Cardiac muscle cell (in vitro differentiated cells and primary cell): Measurements from ENCODE around the gene TRIO. TPM values are rescaled to one million over a fixed set of nuclear protein-coding genes. Genes with fewer than 3 reads are reported as not detected.

Experiments used
- DNase-seq, 2 donors: peaks; one replicate each; pipeline versions ENCODE4 v3.0.0 to v3.0.0-alpha.2; 2010 to 2017; ENCODE audit warnings: low read depth in 1 of 2, low spot score in 1 of 2
- H3K27ac ChIP-seq: fragments of 200-600 bp; sonication (generic); 2 replicates; pipeline ENCODE4 v1.5.1; 2016
- H3K27me3 ChIP-seq: fragments of 200-600 bp; sonication (generic); 2 replicates; pipeline ENCODE4 v1.6.0; 2016; ENCODE audit warnings: control low read depth
- H3K36me3 ChIP-seq: fragments of 200-600 bp; sonication (generic); 2 replicates; pipeline ENCODE4 v1.5.1; 2016; ENCODE audit warnings: control low read depth
- H3K4me1 ChIP-seq: fragments of 200-600 bp; sonication (generic); 2 replicates; pipeline ENCODE4 v1.8.1; 2017; ENCODE audit warnings: low read depth, mild to moderate bottlenecking, mixed run types
- H3K4me3 ChIP-seq: fragments of 200-600 bp; sonication (generic); 2 replicates; pipeline ENCODE4 v1.5.1; 2016; ENCODE audit warnings: mild to moderate bottlenecking
- H3K9me3 ChIP-seq: fragments of 200-600 bp; sonication (generic); 2 replicates; pipeline ENCODE4 v1.5.1; 2017; ENCODE audit warnings: low read depth, mild to moderate bottlenecking, control low read depth
- CTCF ChIP-seq: IDR thresholded peaks from 2 replicates; pipeline ENCODE4 v1.5.1; 2012; ENCODE audit warnings: low read depth, mild to moderate bottlenecking, low read length
- polyA plus RNA-seq: library from polyadenylated mRNA; unstranded; fragments of >200 nt; fragmentation: Nextera tagmentation; extraction: Ambion mirVana; gene quantifications from 2 replicates; pipeline ENCODE4 v1.2.1, GENCODE V29; 2016
- total RNA-seq: library from RNA; depleted of rRNA; stranded (reverse); fragments of >200 nt; gene quantifications from 2 replicates; pipeline ENCODE4 v1.2.3, GENCODE V29; 2016

Gene TRIO
- total and polyA plus RNA-seq, 2 experiments from 2014 or later: 15.5 to 104 TPM

GRCh38 chr5:14189680-14190079 is 46.5 kb downstream of the TRIO start:
- no peaks in the 10 kb centered on the region for H3K27me3 ChIP-seq
- peak overlapping the region; percentile 79 for H3K27ac ChIP-seq
- H3K9me3 ChIP-seq: no peaks in the 10 kb centered on the region
- peaks cover 36% of the 10 kb centered on the region for H3K4me1 ChIP-seq
- H3K4me3 ChIP-seq: no peak overlapping the region
- no peak for TF ChIP-seq CTCF
- H3K36me3 ChIP-seq: no peaks in the 10 kb centered on the region
- no peak for DNase-seq

GRCh38 chr5:14190194-14191164 is 47.3 kb downstream of the TRIO start:
- H3K9me3 ChIP-seq: no peaks in the 10 kb centered on the region
- no peaks in the 10 kb centered on the region for H3K27me3 ChIP-seq
- no peak for TF ChIP-seq CTCF
- no peak overlapping the region for H3K4me3 ChIP-seq
- no peaks in the 10 kb centered on the region for H3K36me3 ChIP-seq
- peaks cover 39% of the 10 kb centered on the region for H3K4me1 ChIP-seq
- H3K27ac ChIP-seq: peak overlapping the region; percentile 79
- DNase-seq: peak in 1 of 2 donors; percentile 97

- no peak for DNase-seq
- H3K9me3 ChIP-seq: no peaks in the 10 kb centered on the region
- peak overlapping the region; percentile 79 for H3K27ac ChIP-seq
- no peaks in the 10 kb centered on the region for H3K27me3 ChIP-seq
- no peak for TF ChIP-seq CTCF
- H3K36me3 ChIP-seq: no peaks in the 10 kb centered on the region
- H3K4me3 ChIP-seq: no peak overlapping the region
- peaks cover 31% of the 10 kb centered on the region for H3K4me1 ChIP-seq
Observed at GRCh38 chr5:14191325-14191724, 48.2 kb downstream of the TRIO start.

GRCh38 chr5:14193496-14193895 is 50.4 kb downstream of the TRIO start:
- TF ChIP-seq CTCF: no peak
- Histone ChIP-seq H3K4me3 (no peak overlapping the region), H3K4me1 (peaks cover 25% of the 10 kb centered on the region), H3K36me3 (no peaks in the 10 kb centered on the region), H3K9me3 (no peaks in the 10 kb centered on the region), H3K27me3 (no peaks in the 10 kb centered on the region), H3K27ac (no peak overlapping the region)
- peak in 1 of 2 donors; percentile 67 for DNase-seq

GRCh38 chr5:14195588-14195987 is 52.4 kb downstream of the TRIO start:
- Histone ChIP-seq H3K36me3 (no peaks in the 10 kb centered on the region), H3K4me3 (no peak overlapping the region), H3K9me3 (no peaks in the 10 kb centered on the region), H3K27me3 (no peaks in the 10 kb centered on the region), H3K27ac (no peak overlapping the region), H3K4me1 (peaks cover 19% of the 10 kb centered on the region)
- no peak for TF ChIP-seq CTCF
- no peak for DNase-seq
